GM21423 (cell line): ENCODE measurements around the gene NCOA3.
"Not testable (repeated sequence)": the region's sequence is repeated elsewhere in the genome, so short reads cannot be mapped to it uniquely, and the experiment has no call there.

Experiments used
- ATAC-seq: cut with Tn5 transposase; IDR thresholded peaks from one replicate; pipeline ENCODE4 v1.9.1; 2021; ENCODE audit warnings: mild to moderate bottlenecking, moderate library complexity; ENCODE audit not compliant: unreplicated experiment

The NCOA3 gene

GRCh38 chr20:47594157-47594556 lies 92.5 kb downstream of the NCOA3 start:
- no peak for ATAC-seq

DNA sequence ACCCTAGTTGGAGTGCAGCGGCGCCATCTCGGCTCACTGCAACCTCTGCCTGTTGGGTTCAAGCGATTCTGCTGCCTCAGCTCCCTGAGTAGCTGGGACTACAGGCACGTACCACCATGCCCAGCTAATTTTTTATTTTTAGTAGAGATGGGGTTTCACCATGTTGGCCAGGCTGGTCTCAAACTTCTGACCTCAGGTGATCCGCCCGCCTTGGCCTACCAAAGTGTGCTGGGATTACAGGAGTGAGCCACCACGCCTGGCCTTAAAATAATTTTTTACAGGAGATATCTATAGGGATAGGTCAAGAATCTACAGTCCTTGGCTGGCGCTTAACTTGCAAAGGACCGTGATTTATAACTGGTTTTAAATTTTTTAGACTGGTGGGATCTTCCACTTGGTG lies 93.5 kb downstream of the NCOA3 start:
- not testable (repeated sequence) for ATAC-seq

- ATAC-seq, result no peak
These were observed 94.4 kb downstream of the NCOA3 start for GRCh38 chr20:47596003-47596571.

DNA sequence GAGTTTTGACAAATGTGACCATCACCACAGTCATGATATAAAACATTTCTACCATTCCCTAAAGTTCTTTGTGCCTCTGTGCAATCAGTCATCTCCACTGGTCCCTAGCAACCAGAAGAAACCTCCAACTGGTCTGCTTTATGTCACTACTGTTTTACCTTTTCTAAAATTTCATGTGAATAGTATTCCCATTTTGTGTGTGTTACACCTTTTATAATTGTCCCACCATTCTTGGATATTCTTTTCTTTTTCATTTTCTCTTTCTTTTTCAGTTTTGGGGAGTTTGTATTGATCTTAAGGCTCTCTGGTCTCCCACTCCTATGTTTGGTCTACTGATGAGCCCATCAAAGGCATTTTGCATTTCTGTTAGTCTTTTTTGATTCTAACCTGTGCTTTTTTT lies 95.4 kb downstream of the NCOA3 start:
- no peak for ATAC-seq

DNA sequence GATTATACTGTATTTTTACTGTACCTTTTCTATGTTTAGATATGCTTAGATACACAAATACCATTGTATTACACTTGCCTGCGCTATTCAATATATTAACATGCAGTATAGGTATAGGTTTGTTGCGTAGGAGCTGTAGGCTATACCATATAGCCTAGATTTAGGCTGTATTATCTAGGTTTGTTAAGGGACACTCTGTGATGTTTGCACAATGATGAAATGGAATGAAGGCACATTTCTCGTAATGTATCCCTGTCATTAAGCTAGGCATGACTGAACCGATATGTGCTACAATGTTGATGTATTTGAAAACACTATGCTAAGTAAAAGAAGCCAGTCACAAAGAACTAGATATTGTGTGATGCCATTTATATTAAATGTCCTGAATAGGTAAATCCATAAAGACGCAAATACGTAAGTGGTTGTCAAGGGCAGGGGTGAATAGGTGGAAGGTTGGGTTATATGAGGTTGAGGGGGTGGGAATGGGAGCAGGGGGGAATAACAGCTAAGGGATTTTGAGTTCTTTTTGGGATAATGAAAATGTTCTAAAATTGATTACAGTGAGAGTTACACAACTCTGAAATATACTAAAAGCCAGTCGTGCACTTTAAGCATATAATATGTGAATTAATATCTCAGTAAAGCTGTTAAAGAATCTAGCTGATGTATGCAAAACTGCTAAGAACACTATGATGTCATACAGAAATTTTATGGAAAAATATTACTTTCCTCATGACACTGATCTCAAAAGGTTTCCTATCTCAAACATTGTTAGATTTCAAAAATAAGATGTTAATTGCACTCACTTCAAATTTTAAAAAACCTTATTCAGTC lies 97.4 kb downstream of the NCOA3 start:
- ATAC-seq, result no peak

GRCh38 chr20:47600967-47601547 lies 99.4 kb downstream of the NCOA3 start:
- ATAC-seq, result no peak

DNA sequence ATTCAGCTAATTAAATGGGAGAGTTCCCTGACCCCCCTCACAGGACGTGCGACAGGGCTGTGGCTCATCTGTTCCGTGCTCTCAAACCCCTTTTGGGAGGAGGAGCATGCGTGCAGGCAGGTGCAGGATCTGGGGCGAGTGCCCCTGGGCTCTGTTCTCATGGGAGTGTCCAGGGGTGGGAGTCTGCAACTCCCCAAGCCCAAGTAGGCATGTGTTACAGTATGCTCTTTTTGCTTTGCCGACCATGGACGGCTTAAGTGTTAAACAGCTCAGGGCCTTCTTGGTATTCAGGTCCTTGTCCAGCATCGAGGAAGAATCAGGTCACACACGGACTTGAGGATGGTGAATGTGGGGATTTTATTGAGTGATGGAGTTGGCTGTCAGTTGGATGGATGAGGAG lies 101.6 kb downstream of the NCOA3 start:
- ATAC-seq, result no peak

- no peak for ATAC-seq
These were observed 104.2 kb downstream of the NCOA3 start for GRCh38 chr20:47605673-47606413.

- ATAC-seq, result no peak
These were observed 104.8 kb downstream of the NCOA3 start for GRCh38 chr20:47606414-47606982.

- ATAC-seq, result no peak
These were observed 105.4 kb downstream of the NCOA3 start for GRCh38 chr20:47606983-47607613.

DNA sequence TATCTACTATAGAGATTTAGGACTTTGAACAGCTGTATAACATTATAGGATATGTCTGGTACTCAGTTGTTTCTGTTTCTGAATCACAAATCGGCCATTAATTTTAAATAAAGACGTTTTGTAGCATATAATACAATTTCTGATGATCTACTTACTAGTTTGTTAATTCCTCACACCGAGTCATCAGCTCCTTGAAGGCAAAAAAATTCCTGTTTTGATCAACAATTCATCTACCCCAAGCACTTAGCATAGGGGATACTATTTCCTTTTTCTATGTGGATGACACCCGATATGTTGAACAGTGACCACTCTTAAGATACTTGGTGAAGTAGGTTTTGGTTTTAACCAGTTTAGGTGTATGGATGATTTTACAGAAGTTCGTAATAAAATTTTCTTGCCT lies 107.3 kb downstream of the NCOA3 start:
- no peak for ATAC-seq

- ATAC-seq, result peak; percentile 68
These were observed 108.7 kb downstream of the NCOA3 start for GRCh38 chr20:47610247-47610944.

- no peak for ATAC-seq
These were observed 109.2 kb downstream of the NCOA3 start for GRCh38 chr20:47610945-47611250.

DNA sequence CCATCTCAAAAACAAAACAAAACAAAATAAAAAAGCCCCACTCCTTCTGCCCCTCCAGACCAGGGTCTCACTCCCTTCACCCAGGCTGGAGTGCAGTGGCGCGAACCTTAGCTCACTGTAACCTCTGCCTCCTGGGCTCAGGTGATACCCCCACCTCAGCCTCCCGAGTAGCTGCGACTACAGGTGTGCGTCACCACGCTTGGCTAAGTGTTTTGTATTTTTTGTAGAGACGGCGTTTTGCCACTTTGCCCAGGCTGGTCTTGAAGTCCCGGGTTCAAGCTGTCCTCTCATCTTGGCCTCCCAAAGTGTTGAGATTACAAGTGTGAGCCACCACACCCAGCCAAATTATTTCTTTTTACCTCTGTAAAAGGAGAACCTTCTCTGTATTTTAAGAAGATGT lies 110.1 kb downstream of the NCOA3 start:
- no peak for ATAC-seq

GRCh38 chr20:47612670-47613069 lies 111.0 kb downstream of the NCOA3 start:
- ATAC-seq, result no peak

DNA sequence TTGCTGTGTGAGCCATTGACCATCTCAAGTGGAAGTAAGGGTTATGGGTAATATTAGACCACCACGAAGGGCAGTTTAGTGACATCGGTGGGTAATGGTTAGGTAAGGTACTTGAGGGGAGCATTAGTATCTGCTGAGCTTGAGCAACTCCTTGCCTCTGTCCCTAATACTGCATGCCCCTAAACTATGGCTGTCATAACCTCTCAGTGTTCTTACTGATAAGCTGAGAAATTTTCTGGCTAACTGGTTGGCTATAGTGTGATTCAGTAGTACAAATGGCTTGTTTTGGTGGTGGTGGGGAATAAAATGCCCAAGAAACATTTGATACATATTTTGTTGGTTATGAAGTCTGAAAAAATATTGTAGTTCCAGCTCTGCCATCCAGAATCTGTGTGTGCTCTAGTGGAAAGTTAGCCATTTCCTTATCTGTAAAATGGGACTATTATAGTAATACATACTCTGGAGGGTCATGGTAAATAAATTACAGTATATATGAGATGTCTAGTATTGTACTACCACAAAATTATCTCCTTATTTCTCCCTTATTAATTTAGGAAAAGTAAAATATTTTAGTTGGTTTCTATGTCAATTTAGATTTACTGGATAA lies 113.1 kb downstream of the NCOA3 start:
- ATAC-seq, result no peak

- ATAC-seq, result no peak
These were observed 116.8 kb downstream of the NCOA3 start for GRCh38 chr20:47618479-47618878.

- no peak for ATAC-seq
These were observed 119.4 kb downstream of the NCOA3 start for GRCh38 chr20:47620808-47621805.
